Measurements from ENCODE around the gene CCDC142.
"Not testable (repeated sequence)": the region's sequence is repeated elsewhere in the genome, so short reads cannot be mapped to it uniquely, and the experiment has no call there.

Gene CCDC142

DNA sequence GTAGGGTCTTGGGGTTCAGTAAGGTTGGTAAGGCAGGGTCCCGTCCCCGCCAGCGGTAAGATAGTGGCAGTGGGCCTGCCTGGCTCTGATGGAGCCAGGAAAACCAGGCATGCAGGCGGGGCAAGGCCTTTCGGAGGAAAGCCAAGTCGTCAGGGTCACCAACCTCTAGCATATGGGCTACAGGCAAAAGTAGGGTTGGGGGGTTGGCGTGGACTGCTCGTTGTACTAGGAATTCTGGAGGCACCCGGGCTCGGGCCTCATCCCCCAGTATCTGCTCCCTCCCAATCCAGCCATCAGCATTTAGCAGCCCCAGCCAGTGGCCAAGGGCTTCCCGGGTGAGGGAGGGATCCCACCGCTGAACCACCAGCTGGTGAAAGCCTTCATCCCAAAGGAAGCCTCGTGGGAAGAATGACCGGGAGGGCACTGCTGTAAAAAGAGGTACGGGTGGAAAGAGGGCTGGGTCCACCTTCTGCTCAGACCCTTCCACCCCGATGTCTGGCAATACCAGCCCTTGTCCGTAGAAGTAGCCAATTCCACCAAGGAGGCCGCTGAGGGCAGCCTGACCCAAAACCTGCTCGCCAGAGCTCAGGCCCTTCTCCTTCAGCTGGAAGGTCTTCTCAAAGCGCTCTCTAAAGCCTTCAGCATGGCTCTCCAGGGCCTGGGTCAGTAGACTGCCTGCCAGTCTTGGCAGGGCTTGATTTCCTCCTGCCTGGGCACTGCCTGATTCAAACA lies 20.6 kb downstream of the CCDC142 start:
- DNase-seq, result no peak

DNA sequence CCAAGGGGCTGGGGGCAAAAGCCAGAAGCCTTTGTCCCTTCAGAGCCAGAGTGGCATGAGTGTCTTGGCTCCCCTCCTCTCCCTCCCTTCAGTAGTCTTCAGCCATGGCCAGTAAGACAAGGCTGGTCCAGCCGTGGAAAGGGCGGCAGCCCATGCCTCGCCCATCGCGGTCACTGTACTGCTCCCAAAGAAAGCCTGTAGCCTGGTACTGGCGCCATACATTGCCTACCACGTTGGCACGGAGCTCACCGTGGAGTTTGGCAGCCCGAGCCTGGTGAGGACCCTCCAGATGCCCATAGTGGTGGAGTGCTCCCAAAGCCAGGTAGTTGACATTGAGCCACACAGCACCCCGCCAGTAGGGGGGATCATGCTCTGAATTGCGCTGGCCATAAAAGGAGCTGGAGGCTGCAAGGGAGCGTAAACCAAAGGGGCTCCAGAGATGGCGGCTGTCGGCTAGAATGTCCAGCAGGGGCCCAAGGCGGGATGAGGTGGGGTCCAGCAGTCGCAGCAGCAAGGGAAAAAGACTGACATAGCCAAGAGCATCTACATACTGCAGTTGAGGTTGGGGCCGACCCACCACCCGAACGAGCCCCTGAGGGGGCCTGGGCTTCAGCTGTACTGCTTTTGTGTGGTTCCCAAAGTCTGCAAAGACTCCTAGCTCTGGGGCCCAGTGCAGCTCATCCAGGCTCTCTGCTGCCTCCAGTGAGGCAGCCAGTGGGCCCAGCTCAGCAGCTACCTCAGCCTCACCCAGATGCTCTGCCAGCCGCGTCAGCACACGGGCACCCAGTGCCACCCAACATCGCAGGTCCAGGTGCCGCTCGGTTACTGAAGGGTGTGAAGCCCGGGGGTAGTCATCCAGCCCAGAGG lies 21.4 kb downstream of the CCDC142 start:
- peak; percentile 53 for DNase-seq

DNA sequence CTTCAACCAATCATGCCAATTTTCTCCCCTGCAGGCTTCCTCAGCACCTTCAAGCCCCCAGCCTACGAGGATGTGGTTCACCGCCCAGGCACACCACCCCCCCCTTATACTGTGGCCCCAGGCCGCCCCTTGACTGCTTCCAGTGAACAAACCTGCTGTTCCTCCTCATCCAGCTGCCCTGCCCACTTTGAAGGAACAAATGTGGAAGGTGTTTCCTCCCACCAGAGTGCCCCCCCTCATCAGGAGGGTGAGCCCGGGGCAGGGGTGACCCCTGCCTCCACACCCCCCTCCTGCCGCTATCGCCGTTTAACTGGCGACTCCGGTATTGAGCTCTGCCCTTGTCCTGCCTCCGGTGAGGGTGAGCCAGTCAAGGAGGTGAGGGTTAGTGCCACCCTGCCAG lies 22.6 kb downstream of the CCDC142 start:
- not testable (repeated sequence) for DNase-seq

DNA sequence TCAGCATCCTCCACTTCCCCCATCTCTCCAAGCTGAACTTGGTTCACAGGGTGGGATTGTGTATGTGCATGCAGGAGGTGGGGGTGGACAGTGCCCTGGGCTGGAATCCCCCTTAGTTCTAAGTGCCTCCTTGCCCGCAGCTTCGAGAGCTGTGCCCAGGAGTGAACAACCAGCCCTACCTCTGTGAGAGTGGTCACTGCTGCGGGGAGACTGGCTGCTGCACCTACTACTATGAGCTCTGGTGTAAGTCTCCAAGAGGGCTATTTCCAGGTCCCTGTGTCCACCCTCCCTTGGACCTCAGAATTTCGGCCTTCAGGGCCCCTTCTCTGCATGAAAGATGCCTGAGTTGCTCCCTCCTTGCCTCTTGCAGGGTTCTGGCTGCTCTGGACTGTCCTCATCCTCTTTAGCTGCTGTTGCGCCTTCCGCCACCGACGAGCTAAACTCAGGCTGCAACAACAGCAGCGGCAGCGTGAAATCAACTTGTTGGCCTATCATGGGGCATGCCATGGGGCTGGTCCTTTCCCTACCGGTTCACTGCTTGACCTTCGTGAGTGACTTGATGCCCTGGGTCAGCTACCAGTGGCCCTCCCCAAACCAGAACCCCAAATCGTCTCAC lies 23.2 kb downstream of the CCDC142 start:
- DNase-seq, result peak; percentile 2

DNA sequence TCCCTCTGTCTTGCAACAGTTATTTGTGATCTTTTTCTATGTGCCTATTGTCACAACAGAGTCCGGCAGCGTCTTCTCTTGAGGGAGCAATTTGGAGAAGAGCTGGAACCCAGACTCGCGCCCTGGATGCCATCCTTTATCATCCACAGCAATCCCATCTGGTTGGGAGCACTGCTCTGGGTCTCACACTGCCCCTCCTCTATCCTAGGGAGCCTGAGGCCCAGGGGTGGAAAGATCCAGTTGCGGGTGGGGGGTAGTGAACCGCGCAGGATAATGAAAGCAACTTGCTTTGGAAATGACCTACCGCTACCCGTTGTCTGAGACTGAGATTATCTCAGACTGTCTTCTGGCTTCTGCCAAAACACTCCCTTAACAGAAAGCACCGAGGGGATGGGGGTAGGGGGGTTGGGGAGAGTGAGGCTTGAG lies 23.8 kb downstream of the CCDC142 start:
- DNase-seq, result peak; percentile 36

DNA sequence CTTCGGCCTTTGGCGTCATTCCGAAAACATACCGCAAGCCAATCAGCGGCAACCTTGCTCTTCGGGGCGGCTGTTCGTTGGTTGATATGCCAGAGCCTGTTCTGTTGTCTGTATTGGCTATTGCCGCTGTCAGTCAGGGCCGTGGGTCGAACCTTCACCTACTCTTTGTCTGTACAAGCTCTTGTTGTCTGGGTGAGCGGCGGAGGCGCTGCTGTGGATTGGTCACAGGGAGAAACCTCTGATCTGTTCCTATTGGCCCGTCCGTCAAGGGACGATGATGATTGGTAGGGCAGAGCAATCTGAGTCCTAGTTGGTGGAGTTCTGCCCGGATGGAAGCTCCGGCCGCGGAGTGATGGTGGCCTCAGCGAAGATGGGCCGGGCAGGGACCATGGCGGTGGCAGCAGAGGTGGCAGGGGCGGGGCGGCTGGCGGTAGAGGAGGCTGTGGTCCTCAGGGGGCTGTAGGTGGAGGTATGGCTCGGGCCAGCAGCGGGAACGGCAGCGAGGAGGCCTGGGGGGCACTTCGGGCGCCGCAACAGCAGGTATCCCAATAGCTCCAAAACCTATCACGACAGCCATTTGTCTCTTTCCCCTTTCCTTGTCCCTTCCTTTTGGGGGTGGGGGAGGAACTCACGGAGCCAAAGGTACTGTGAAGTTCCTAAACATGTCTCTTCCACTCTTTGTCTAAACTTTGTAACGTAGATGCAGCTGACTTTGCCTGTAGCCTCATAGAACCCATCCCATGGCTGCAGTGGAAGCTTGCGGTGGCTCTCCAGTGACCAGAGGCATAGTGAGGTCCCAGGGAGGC lies 24.5 kb downstream of the CCDC142 start, which contains the start of gene WBP1:
WBP1 (plus strand) TSS at position 307 of the 806 bp plus-strand sequence; CDS start at position 472, 165 bp downstream.
- DNase-seq, result peak; percentile 99

DNA sequence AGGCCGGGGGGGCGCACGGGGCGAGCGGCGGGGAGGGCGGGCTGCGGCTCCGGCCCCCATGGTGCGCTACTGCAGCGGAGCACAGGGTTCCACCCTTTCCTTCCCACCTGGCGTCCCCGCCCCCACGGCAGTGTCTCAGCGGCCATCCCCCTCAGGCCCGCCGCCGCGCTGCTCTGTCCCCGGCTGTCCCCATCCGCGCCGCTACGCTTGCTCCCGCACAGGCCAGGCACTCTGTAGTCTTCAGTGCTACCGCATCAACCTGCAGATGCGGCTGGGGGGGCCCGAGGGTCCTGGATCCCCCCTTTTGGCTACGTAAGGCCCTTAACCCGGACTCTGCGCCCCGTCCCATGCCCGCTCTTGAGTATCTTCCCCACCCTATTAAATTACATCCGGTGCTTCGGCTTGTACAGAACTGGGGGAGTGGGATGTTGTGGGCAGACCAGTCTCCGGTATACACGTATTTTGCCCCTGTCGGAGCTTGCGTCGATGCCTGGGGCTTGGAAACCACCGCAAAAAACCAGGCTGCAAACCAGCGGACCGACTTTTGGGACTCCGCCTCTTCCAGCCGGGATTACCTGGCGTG lies 25.2 kb downstream of the CCDC142 start:
- DNase-seq, result peak; percentile 75

DNA sequence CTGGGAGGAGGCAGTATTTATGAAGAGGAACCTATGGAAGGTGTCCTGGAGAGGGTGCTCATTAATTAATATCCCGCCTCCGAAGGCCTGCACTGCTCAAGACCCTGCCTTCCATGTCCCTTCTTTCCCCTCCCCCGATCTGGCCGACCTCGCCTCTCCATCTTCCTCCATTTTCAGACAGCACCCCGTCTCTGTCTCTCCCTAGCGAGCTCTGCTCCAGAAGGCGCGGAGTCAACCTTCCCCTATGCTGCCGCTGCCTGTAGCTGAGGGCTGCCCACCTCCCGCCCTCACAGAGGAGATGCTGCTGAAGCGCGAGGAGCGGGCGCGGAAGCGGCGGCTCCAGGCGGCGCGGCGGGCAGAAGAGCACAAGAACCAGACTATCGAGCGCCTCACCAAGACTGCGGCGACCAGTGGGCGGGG lies 25.7 kb downstream of the CCDC142 start:
- no peak for DNase-seq

DNA sequence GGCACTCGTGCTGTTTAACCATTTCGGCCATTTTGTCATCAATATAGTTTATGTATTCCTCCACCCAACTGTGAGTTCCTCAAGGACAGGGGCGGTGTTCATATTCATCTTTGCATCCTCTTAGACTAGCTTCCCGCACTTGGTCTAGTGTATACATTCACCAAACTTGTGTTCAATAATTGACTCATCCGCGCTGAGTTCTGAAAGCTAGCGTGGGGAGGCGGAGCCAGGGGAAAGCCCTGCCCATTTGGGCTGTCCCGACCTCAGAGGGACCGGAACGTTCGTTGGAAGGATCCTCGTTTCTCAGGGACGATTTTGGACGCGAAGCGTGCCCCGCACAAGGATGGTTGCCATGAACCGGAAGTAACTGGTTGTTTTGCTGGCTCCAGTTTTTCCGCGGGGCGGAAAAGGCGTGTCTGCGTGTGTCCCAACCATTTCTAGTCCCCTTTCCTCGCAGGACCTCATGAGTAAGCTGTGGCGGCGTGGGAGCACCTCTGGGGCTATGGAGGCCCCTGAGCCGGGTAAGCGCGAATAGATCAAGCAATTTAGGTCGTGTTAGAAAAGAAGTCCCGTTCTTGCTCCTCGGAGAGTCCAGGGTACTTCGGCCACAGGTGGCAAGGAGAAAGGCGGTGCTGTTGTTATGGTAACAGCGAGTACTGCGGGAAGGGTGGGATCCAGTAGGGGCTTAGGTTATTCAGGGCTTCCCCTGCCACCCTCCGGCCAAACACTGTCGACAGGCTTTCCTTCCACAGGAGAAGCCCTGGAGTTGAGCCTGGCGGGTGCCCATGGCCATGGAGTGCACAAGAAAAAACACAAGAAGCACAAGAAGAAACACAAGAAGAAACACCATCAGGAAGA lies 27.9 kb downstream of the CCDC142 start, which contains the start of gene INO80B:
INO80B (plus strand) TSS at position 434 of the 858 bp plus-strand sequence; CDS start at position 464, 30 bp downstream.
- DNase-seq, result peak; percentile 98

DNA sequence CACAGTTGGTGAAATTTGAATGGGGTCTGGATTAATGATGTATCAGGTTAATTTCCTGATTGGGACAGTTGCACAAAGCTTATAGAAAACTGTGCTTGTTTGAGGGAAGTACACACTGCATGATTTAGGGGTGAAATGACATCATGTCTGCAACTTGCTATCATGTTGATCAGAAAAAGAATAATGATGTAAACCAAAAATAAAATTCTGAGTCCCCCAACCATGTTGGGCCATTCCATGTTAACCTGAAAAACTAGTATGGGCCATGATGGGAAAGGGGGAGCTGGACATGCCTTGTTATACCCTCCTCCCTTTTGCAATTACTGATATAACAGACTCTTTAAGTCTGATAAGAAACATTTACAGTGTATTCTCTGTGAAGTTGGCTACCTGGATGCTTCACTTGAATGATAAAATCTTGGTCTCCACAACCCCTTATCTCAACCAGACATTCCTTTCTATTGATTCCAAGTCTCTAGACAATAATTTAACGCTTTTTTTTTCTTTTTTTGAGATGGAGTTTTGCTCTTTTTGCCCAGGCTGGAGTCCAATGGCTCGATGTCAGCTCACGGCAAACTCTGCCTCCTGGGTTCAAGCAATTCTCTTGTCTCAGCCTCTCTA lies 32.1 kb downstream of the CCDC142 start:
- no peak for DNase-seq

DNA sequence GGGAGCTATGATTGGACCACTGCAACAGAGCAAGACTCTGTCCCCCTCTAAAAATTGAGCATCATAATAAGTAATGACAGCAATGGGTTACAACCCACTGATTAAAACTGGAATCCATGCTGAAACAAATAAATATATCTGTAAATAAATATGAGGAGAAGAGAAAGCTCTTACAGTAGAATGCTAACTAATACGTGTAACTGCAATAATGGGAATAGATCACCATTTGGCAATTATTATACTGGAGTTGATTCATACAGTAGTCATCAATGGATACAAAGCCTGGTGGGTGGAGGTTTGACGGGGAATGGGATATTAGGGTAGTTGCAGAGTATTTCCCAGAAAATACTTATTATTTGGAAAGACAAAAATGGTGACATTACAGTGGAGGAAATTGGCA lies 34.0 kb downstream of the CCDC142 start:
- no peak for DNase-seq

DNA sequence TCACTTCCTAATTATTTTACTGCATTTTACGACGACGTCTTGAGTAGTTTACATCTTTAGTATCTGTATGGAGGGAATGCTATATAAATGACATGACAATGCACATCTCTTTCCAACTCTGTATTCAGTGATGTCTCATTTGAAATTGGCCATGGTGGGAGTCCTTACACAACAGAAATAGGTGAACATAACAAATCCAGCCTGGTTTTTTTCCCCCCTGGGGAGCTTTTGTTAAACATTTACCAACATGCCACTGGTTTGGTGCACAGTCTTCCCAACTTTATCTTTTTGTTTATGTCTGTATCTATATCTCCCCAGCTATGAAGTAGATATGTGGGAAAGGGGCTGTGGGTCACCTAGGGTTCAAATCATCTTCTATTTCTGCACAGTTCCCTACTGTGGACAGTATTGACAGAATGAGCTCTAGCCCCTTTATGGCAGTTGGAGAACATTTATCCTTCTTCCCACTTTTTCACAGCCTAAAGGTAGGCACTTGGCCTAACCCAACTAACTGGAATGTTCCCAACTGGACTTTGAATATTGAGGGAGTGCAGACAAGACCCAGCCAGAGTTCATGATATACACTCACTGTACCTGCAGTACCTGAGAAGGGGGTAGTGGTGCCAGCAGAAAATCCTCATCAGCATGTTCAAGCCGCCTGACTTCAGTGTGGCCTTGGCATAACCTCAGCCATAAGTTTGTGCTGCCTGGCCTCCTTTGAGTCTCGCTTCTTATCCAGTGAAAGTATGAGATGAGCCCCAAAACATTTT lies 35.4 kb downstream of the CCDC142 start:
- no peak for DNase-seq

DNA sequence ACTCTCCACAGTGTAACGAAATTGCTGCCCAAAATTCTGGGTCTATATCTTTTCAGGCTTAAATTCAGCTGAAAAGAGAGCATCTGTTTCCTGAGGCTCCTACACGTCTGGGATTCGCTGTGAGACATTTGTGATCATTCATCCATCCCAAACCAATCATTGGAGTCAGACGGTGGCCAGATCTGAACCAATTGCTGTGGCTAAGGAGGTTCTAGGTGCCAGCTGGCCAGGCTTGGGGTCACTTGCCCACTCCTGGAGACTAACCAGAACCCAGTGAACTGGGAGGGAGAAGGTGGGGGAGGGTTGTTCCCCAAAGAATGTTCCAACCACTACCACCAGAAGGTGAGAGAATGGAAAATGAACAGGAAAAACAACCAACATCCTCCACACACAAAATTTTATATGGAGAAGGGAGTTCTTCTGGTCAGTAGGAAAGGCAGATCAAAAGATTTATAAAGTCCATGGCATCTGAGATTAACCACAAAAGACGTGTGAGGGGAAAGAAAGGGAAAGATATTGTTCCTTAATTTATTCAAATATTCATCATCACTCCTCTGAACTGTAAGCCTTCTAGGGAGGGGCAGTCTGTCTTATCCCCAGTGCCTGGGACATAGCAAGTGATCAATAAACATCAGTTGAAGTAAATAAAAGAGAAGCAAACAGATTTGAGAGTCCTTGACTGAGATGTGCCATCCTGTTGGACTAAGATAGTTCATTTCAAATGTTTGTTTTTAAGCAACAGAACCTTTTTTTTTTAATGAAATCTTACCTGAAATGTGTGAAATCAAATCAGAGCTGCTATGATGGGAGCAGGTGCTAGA lies 38.1 kb downstream of the CCDC142 start:
- DNase-seq, result no peak

DNA sequence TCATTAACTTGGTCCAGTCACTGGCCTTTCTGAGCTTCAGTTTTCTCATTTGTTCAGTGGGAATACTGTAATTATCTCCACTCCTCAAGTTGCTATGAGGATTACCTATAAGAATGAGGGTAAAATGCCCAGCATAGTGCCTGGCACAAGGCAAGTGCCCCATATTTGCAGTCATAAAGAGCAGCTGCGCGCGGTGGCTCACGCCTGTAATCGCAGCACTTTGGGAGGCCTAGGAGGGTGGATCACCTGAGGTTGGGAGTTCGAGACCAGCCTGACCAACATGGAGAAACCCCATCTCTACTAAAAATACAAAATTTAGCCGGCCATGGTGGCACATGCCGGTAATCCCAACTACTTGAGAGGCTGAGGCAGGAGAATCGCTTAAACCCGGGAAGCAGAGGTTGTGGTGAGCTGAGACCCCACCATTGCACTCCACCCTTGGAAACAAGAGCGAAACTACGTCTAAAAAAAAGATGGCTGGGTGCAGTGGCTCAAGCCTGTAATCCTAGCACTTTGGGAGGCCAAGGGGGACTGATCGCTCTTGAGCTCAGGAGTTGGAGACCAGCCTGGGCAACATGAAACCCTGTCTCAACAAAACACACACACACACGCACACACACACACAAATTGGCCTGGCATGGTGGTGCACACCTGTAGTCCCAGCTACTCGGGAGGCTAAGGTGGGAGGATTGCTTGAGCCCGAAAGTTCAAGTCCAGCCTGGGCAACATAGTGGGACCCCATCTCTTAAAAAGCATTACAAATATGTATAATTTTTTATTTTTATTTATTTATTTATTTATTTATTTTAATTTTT lies 40.1 kb downstream of the CCDC142 start:
- DNase-seq, result not testable (repeated sequence)

DNA sequence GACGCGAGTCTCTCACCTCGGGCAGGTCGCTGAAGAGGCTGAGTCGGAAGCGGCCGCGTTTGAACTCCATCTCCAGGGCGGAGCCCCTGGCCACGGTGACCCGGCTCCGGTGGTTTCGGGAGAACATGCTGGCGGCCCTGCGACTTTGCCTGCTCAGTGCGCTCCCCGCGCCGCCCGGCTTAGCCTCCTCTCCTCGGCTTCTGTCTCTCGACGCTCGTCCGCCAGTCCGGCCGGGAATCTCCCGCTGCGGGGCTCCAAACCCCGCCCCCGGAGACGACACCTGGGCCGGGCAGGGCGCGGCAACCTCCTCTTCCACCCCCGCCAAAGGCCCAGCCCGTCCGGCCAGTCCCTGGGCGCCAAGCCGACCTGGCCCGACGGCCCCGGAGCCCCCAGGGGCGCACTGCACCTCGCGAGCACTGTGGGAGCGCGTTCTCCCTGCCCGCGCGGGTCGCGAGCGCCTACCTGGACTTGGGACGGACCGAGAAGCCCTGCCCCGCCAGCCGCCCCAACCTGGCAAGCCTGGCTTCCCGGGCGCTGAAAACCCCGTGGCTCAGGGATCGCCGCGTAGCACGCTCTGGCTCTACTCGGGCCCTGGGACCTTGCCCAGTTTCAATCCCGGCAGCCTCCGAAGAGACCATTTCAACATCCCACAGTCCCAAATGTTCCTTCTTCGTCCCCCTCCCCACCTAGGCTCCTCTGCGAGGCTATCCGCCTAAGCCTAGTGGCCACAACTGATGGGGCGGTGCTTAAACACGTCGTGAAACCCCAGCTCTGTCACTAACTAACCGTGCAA lies 40.9 kb downstream of the CCDC142 start, which contains the start of gene RTKN:
RTKN (minus strand) TSS at position 248 of the 793 bp plus-strand sequence; CDS start at position 127, 121 bp downstream.
- DNase-seq, result peak; percentile 30

DNA sequence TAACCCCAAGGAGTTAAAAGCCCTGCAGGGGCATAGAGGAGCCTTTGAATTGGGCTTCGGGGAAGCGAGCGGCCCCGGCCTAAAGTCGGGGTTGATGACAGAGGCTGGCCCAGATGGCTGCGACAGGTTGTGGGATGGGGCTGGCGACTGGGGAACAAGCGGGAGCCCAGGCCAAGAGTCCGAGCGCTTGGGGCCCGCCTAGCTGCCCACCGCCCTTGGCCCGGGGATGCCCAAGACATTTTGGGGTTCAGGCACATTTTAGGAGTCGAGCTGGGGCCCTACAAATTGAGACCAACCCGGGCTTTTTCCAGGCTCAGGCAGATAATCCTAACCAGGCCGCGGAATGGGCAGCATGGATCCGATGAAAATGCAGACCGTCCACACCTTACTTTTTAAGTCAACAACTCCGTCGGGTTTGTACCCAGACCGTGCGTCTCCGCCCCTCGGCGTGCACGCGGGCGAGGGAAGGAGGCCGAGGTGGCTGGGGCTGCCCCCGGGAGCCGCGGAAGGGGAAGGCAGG lies 41.6 kb downstream of the CCDC142 start:
- no peak for DNase-seq
